ENCODE data around the gene SRP54. TPM values are rescaled to one million over a fixed set of nuclear protein-coding genes. Genes with fewer than 3 reads are reported as not detected.

Gene SRP54
- total and polyA plus RNA-seq, 2 of the 13 experiments (the other 11 are each of a cell fraction or from before 2014, with no cell fraction given): 42.2 to 207 TPM

- TF ChIP-seq GATAD2A (CRISPR knock-in tag; IDR thresholded peaks at IDR 0.05) (0 out of 2 replicates have a peak, but pooled peaks have one; percentile 11), ZNF337 (CRISPR knock-in tag; IDR thresholded peaks at IDR 0.05; ENCODE audit: borderline replicate concordance, low read depth) (peak; percentile 9; the same call in 1 of the 2 replicates), ZNF407 (CRISPR knock-in tag; IDR thresholded peaks at IDR 0.05; ENCODE audit: not compliant biosample characterization) (peak; percentile 82), YY1 (IDR thresholded peaks at IDR 0.05; ENCODE audit: insufficient read depth, insufficient replicate concordance, low read depth, low read length) (peak; percentile 6), SNAPC4 (CRISPR knock-in tag; IDR thresholded peaks at IDR 0.05) (no peak), NPAS2 (CRISPR knock-in tag; IDR thresholded peaks at IDR 0.05; ENCODE audit: borderline replicate concordance) (0 out of 2 replicates have a peak, but pooled peaks have one; percentile 31), HNF1A (IDR thresholded peaks at IDR 0.05; ENCODE audit: low read depth) (0 out of 2 replicates have a peak, but pooled peaks have one; percentile 2), HNF1A (CRISPR knock-in tag; IDR thresholded peaks at IDR 0.05; ENCODE audit: borderline replicate concordance) (no peak)
These were observed 64.2 kb downstream of the SRP54 start (continued) for GRCh38 chr14:35046751-35047536.
